Measurements from ENCODE around the gene RNF114. TPM values are rescaled to one million over a fixed set of nuclear protein-coding genes. Genes with fewer than 3 reads are reported as not detected.

RNF114 gene
- total and polyA plus RNA-seq, 2 donors from 2014 or later: 70.7 to 89.2 TPM

DNA sequence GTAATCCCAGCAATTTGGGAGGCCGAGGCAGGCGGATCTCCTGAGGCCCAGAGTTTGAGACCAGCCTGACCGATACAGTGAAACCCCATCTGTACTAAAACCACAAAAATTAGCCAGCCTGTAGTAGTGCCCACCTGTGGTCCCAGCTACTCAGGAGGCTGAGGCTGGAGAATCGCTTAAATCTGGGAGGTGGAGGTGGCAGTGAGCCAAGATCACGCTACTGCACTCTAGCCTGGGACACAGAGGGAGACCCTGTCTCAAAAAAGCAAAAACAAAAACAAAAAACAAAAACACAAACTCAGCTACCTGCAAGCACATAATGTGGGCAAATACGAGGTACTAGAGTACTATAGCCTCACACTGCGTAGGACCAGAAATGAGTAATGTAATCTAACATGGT lies 17.2 kb upstream of the RNF114 start:
- peaks cover 0 to 6% (median 0%) of the 10 kb centered on the region in 3 donors for H3K4me1 ChIP-seq (ENCODE audit: control insufficient read depth in 2 of 3, insufficient read depth in 2 of 3, low read depth in 1 of 3, low read length in 3 of 3)
- FAIRE-seq: no peak

DNA sequence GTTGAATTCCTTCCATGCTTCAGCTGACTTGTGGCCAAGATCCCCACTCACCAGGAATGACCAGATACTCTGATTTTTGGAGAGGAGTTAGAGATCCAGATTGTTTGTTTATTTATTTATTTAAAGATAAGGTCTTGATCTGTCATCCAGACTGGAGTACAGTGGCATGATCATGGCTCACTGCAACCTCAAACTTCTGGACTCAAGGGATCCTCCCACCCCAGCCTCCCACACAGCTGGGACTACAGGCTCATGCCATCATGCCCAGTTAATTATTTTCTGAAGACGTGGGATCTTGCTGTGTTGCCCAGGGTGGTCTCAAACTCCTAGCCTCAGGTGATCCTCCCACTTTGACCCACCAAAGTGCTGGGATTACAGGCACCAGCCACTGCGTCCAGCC lies 16.7 kb upstream of the RNF114 start:
- DNase-seq (no peak), FAIRE-seq (no peak)
- TF ChIP-seq, protein P1, sequence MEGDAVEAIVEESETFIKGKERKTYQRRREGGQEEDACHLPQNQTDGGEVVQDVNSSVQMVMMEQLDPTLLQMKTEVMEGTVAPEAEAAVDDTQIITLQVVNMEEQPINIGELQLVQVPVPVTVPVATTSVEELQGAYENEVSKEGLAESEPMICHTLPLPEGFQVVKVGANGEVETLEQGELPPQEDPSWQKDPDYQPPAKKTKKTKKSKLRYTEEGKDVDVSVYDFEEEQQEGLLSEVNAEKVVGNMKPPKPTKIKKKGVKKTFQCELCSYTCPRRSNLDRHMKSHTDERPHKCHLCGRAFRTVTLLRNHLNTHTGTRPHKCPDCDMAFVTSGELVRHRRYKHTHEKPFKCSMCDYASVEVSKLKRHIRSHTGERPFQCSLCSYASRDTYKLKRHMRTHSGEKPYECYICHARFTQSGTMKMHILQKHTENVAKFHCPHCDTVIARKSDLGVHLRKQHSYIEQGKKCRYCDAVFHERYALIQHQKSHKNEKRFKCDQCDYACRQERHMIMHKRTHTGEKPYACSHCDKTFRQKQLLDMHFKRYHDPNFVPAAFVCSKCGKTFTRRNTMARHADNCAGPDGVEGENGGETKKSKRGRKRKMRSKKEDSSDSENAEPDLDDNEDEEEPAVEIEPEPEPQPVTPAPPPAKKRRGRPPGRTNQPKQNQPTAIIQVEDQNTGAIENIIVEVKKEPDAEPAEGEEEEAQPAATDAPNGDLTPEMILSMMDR (IDR thresholded peaks at IDR 0.05; ENCODE audit: borderline replicate concordance, extremely low read depth, insufficient read depth): no peak
- no peak overlapping the region for H3K4me3 ChIP-seq (ENCODE audit: low read length in 3 of 3)
- H3K9me3 ChIP-seq (ENCODE audit: control insufficient read depth in 2 of 3, insufficient read depth in 1 of 3, low read length in 3 of 3): no peaks in the 10 kb centered on the region
- H3K27ac ChIP-seq (ENCODE audit: low read depth in 2 of 2, low read length in 2 of 2): no peak overlapping the region
- H3K27me3 ChIP-seq (ENCODE audit: control insufficient read depth, insufficient read depth, low read length): no peaks in the 10 kb centered on the region
- H3K4me1 ChIP-seq (ENCODE audit: control insufficient read depth in 2 of 3, insufficient read depth in 2 of 3, low read depth in 1 of 3, low read length in 3 of 3): peaks cover 0 to 2% (median 0%) of the 10 kb centered on the region in 3 donors
- intact Hi-C loops (cut with DNase I): no loop called here
- H3K36me3 ChIP-seq (ENCODE audit: control insufficient read depth in 2 of 3, insufficient read depth in 3 of 3, low read length in 3 of 3): no peaks in the 10 kb centered on the region
- no peak overlapping the region for H3K9ac ChIP-seq (ENCODE audit: low read length in 3 of 3)

More for the DNA sequence above, 17.2 kb upstream of the RNF114 start:
- no peak overlapping the region for H3K4me3 ChIP-seq (ENCODE audit: low read length in 3 of 3)
- no peaks in the 10 kb centered on the region for H3K36me3 ChIP-seq (ENCODE audit: control insufficient read depth in 2 of 3, insufficient read depth in 3 of 3, low read length in 3 of 3)
- no peak overlapping the region for H3K27ac ChIP-seq (ENCODE audit: low read depth in 2 of 2, low read length in 2 of 2)
- H3K27me3 ChIP-seq (ENCODE audit: control insufficient read depth, insufficient read depth, low read length): no peaks in the 10 kb centered on the region
- TF ChIP-seq, protein P1 (IDR thresholded peaks at IDR 0.05; ENCODE audit: borderline replicate concordance, extremely low read depth, insufficient read depth): no peak
- DNase-seq: no peak
- intact Hi-C loops (cut with DNase I): no loop called here
- H3K9ac ChIP-seq (ENCODE audit: low read length in 3 of 3): no peak overlapping the region
- no peaks in the 10 kb centered on the region for H3K9me3 ChIP-seq (ENCODE audit: control insufficient read depth in 2 of 3, insufficient read depth in 1 of 3, low read length in 3 of 3)

DNA sequence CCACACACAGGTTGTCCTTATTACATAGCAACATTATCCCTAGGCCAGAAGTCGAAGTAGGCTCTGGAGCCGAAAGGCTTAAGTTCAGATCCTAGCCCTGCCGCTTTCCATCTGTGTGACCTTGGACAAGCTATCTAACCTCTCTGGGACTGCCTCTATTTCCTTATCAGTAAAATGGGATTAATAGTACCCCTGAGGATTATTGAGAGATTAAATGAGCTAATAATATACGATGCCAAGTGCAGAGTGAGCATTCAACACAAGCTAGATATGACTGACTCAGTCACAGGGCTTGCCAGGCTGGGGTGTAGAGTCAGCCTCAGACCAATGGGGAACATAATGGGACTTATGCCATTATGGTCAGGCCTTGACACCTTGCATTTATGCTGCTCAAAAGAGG lies 11.9 kb upstream of the RNF114 start:
- intact Hi-C loops (cut with DNase I): no loop called here
- Histone ChIP-seq H3K27ac (ENCODE audit: low read depth in 2 of 2, low read length in 2 of 2) (no peak overlapping the region), H3K9ac (ENCODE audit: low read length in 3 of 3) (no peak overlapping the region), H3K9me3 (ENCODE audit: control insufficient read depth in 2 of 3, insufficient read depth in 1 of 3, low read length in 3 of 3) (no peaks in the 10 kb centered on the region), H3K27me3 (ENCODE audit: control insufficient read depth, insufficient read depth, low read length) (no peaks in the 10 kb centered on the region), H3K4me1 (ENCODE audit: control insufficient read depth in 2 of 3, insufficient read depth in 2 of 3, low read depth in 1 of 3, low read length in 3 of 3) (no peaks in the 10 kb centered on the region), H3K36me3 (ENCODE audit: control insufficient read depth in 2 of 3, insufficient read depth in 3 of 3, low read length in 3 of 3) (no peaks in the 10 kb centered on the region), H3K4me3 (ENCODE audit: low read length in 3 of 3) (no peak overlapping the region)
- DNase-seq (no peak), FAIRE-seq (no peak)
- TF ChIP-seq, protein P1 (IDR thresholded peaks at IDR 0.05; ENCODE audit: borderline replicate concordance, extremely low read depth, insufficient read depth): no peak

DNA sequence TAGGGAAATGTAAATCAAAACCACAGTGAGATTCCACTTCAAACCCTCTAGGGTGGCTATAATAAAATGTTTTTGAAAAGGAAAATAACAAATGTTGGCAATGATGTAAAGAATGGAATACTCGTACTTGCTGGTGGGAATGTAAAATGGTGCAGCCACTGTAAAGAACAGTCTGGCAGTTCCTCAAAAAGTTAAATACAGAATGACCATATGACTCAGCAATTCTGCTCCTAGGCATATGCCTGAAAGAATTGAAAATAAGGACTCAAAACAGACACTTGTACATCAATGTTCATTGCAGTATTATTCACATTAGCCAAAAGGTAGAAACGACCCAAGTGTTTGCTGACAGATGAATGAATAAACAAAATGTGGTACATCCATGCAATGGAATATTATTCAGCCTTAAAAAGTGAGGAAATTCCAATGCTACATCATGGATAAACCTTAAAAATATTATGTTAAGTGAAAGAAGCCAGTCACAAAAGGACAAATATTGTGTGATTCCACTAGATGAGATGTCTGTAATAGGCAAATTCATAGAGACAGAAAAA lies 10.2 kb upstream of the RNF114 start:
- Histone ChIP-seq H3K4me1 (ENCODE audit: control insufficient read depth in 2 of 3, insufficient read depth in 2 of 3, low read depth in 1 of 3, low read length in 3 of 3) (no peaks in the 10 kb centered on the region), H3K27ac (ENCODE audit: low read depth in 2 of 2, low read length in 2 of 2) (no peak overlapping the region), H3K27me3 (ENCODE audit: control insufficient read depth, insufficient read depth, low read length) (no peaks in the 10 kb centered on the region), H3K9ac (ENCODE audit: low read length in 3 of 3) (no peak overlapping the region), H3K36me3 (ENCODE audit: control insufficient read depth in 2 of 3, insufficient read depth in 3 of 3, low read length in 3 of 3) (no peaks in the 10 kb centered on the region), H3K9me3 (ENCODE audit: control insufficient read depth in 2 of 3, insufficient read depth in 1 of 3, low read length in 3 of 3) (no peaks in the 10 kb centered on the region), H3K4me3 (ENCODE audit: low read length in 3 of 3) (no peak overlapping the region)
- intact Hi-C loops (cut with DNase I): no loop called here
- DNase-seq (no peak), FAIRE-seq (no peak)
- TF ChIP-seq, protein P1 (IDR thresholded peaks at IDR 0.05; ENCODE audit: borderline replicate concordance, extremely low read depth, insufficient read depth): no peak
